ENCODE measurements around the gene PLXNC1. TPM values are rescaled to one million over a fixed set of nuclear protein-coding genes. Genes with fewer than 3 reads are reported as not detected.

PLXNC1 gene
- total and polyA plus RNA-seq, 9 of the 15 experiments (the other 6 are each of a cell fraction or from before 2014, with no cell fraction given), result 0.08 to 0.87 (median 0.28) TPM

- TF ChIP-seq, protein P1, sequence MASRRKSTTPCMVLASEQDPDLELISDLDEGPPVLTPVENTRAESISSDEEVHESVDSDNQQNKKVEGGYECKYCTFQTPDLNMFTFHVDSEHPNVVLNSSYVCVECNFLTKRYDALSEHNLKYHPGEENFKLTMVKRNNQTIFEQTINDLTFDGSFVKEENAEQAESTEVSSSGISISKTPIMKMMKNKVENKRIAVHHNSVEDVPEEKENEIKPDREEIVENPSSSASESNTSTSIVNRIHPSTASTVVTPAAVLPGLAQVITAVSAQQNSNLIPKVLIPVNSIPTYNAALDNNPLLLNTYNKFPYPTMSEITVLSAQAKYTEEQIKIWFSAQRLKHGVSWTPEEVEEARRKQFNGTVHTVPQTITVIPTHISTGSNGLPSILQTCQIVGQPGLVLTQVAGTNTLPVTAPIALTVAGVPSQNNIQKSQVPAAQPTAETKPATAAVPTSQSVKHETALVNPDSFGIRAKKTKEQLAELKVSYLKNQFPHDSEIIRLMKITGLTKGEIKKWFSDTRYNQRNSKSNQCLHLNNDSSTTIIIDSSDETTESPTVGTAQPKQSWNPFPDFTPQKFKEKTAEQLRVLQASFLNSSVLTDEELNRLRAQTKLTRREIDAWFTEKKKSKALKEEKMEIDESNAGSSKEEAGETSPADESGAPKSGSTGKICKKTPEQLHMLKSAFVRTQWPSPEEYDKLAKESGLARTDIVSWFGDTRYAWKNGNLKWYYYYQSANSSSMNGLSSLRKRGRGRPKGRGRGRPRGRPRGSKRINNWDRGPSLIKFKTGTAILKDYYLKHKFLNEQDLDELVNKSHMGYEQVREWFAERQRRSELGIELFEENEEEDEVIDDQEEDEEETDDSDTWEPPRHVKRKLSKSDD (conservative IDR thresholded peaks at IDR 0.05; ENCODE audit: low read length), result no peak
- TF ChIP-seq SMARCE1 (IDR thresholded peaks at IDR 0.05) (peak; percentile 62; the same call in 1 of the 2 replicates), MIER1 (IDR thresholded peaks at IDR 0.05; ENCODE audit: low read depth) (no peak), RERE (CRISPR knock-in tag; IDR thresholded peaks at IDR 0.05; ENCODE audit: borderline replicate concordance) (no peak), GABPB1 (CRISPR knock-in tag; IDR thresholded peaks at IDR 0.05) (peak; percentile 61), FOS (IDR thresholded peaks at IDR 0.05; ENCODE audit: extremely low read depth, insufficient read length) (no peak), TAF9B (IDR thresholded peaks at IDR 0.05; ENCODE audit: partially characterized antibody) (no peak), ZNF41 (CRISPR knock-in tag; conservative IDR thresholded peaks at IDR 0.05) (no peak), BRF1 (IDR thresholded peaks at IDR 0.05; ENCODE audit: borderline replicate concordance, extremely low read depth, insufficient read length) (no peak), OTX1 (CRISPR knock-in tag; IDR thresholded peaks at IDR 0.05) (no peak), TFE3 (CRISPR knock-in tag; IDR thresholded peaks at IDR 0.05) (no peak), ZKSCAN8 (CRISPR knock-in tag; IDR thresholded peaks at IDR 0.05) (no peak), FOXK2 (conservative IDR thresholded peaks at IDR 0.05 in 1 of 2, IDR thresholded peaks at IDR 0.05 in 1 of 2; ENCODE audit: low read depth in 2 of 2) (no peak), KLF1 (tag; IDR thresholded peaks at IDR 0.05) (no peak), ZBTB9 (CRISPR knock-in tag; IDR thresholded peaks at IDR 0.05) (0 out of 2 replicates have a peak, but pooled peaks have one; percentile 69), MXI1 (IDR thresholded peaks at IDR 0.05; ENCODE audit: low read depth, low read length) (no peak)
Measured at GRCh38 chr12:94244165-94245133, 96.1 kb downstream of the PLXNC1 start (continued).

Measured in K562 (cell line).